NCI-H1092 (cell line): ENCODE results near the gene TMUB1.
"Not testable (repeated sequence)": the region's sequence is repeated elsewhere in the genome, so short reads cannot be mapped to it uniquely, and the experiment has no call there.

ENCODE experiments used
- DNase-seq: peaks from one replicate; lab custom pipeline; 2025; lab: John Stamatoyannopoulos, UW

TMUB1 gene

DNA sequence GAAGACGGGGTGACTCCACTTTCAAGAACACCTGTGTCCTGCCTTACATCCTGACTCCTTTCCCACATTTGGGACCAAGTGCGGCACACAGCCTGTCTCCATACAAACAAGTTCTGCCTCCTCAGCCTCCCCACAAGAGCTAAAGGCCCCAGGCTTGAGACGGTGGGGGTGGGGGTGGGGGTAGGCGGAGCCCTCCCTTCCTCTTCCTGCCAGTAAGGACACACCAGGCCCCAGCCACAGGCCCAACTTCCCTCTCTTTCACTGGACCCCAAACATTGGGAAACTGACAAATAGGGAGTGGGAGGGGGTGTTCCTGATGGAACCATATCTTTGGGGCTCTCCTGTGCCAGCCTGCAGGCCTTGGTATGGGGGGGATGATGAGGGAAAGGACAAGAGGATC is 30.2 kb downstream of the TMUB1 start:
- DNase-seq: no peak

DNA sequence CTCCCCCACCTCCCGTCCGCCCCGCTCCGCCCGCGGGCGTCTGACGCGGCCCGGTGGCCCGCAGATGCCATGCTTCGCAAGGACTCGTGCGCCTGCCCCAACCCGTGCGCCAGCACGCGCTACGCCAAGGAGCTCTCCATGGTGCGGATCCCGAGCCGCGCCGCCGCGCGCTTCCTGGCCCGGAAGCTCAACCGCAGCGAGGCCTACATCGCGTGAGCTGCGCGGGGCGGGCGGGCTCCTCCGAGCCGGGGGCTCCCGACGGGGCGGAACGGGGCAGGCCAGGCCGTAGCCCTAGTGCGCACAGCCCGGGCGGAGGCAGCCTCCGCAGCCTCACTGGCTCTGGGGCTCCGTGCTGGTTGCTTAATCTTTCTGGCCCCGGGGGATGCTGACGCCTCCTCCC is 32.2 kb downstream of the TMUB1 start:
- DNase-seq: no peak

DNA sequence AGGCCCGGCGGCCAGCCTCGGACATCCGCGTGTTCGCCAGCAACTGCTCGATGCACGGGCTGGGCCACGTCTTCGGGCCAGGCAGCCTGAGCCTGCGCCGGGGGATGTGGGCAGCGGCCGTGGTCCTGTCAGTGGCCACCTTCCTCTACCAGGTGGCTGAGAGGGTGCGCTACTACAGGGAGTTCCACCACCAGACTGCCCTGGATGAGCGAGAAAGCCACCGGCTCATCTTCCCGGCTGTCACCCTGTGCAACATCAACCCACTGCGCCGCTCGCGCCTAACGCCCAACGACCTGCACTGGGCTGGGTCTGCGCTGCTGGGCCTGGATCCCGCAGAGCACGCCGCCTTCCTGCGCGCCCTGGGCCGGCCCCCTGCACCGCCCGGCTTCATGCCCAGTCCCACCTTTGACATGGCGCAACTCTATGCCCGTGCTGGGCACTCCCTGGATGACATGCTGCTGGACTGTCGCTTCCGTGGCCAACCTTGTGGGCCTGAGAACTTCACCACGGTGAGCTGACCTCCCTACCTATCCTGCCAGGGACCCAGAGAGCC is 34.3 kb downstream of the TMUB1 start:
- DNase-seq: no peak

DNA sequence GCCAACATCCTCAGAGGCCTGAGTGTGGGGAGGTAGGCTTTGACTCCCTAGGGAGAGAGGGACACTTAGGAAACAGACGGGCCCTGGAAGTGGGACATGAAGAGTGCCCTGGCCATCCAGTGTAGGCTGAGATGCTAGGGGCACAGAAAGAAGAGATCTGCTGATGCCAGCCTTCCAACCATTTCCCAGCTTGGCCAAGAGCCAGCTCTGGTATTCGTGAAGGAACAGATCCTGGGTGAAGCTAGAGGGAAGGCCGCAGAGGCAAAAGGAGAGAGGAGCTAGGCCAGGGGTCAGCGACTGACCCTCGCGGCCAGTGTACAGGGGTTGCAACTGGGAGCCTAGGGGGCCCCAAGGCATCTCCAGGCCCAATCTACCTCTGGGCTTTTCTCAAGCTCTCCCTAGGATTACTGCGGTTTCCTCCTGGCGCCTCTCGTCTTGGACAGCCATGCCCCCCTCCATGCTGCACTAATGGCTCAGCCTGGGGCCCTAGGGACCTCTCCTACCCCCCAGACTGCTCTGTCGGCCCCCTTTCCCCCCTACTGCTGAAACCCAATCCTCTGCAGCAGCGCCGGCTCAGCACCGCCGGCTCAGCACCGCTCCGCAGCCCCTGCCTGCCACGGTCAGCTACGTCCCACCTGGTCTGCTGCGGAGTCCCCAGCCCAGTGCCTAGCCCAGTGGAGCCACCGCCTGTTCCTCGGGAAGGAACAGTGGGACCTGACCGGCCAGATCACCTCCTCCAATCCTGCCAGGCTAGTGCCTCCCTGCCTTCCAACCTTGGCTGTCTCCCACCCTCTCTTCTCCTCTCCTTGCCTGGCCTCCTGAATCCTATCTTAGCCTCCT is 35.1 kb downstream of the TMUB1 start, which contains the start of gene ASIC3:
TSS of gene ASIC3 (plus strand) at position 556 of the 840 bp plus-strand sequence. CDS start 355 bp downstream, outside the sequence.
- DNase-seq: no peak

DNA sequence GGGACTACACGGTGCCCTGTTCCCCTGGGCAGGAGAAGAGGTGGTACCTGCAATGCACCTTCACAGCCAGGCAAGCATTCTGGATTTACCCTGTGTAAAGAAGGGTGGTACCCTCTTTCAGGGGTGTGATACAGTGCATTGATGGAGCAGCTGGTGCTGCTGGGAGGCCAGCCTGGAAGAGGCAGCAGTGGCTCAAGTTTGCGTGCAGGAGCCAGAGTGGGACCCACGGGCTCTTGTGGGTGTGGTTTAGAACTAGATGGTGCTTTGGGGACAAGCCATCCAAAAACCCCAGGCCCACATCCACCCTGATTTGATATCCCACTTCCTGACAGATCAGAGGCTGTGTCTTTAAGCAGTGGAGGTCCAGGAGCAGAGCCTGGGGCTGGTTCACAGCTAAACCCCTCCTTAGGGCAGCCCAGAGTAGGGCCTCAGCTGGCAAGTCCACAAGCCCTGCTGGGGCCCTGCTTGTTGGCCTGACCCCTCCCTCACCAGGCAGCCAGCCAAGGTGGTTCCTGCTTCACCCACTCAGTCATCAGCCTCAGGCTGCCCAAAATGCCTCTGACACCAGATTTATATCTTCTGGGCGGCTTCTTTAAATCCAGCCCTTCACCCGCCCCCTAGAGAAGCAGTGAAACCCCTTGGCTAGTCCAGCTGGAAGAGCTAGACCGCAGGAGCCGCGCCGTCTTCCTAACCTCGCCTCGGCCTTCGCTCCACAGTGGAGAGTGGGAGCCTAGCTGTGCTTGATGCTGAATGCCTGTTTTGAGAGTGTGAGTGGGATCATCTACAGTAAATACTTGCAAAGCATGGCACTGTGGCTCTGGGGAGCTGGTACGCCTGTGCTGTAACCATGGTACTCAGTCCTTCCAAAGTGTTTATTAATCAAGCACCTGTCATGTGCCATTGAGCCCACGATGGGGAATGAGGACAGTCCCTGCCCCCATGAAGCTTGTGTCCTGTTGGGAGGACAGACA is 36.4 kb downstream of the TMUB1 start:
- no peak for DNase-seq

DNA sequence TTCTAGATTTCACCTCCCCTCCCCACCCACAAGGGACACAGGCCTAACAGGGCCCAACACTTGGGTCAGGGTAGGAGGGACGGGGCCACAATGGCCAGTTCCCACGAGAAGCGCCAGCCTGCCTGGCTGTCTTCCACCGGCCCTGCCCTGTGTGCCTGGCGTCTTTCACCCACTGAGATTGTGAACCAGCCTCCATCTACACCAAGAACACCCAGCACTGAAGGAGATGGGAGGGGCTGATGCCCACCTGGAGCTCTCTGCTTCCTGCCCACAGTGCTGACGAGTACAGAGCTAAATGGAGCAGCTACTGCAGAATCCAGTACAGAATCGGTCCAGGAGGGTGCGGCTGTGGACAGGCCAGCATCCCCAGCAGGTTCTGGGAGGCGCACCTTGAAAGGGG is 37.3 kb downstream of the TMUB1 start:
- DNase-seq: no peak

DNA sequence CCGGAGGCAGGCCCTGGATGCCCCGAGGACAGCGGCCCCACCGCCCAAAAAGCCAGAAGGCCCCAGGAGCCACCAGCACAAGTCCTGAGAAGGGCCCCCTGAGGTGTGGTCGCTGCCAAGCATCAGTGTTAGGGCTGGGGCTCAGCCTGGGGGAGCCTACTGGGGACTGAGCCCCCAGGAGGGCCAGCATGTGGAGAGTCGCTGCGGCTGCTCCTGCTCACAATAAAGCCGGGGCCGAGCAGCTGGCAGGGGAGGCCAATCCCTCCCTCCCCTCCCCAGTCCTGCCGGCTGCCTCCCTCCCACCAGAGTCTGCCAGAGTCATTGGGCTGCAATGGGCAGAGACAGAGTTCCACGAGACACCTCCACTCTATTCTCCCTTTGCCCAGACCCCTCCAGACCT is 38.0 kb downstream of the TMUB1 start:
- no peak for DNase-seq

DNA sequence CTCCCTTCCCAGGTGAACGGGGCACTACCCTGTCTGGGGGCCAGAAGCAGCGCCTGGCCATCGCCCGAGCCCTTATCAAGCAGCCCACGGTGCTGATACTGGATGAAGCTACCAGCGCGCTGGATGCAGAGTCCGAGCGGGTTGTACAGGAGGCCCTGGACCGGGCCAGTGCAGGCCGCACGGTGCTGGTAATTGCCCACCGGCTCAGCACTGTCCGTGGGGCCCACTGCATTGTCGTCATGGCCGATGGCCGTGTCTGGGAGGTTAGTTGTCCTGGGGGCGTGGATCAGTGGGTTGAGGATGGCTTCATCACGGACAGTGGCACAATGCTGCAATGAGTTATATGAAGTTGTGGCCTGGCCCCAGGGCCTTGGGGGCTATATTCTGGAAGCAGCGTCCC is 39.3 kb downstream of the TMUB1 start:
- DNase-seq: no peak

DNA sequence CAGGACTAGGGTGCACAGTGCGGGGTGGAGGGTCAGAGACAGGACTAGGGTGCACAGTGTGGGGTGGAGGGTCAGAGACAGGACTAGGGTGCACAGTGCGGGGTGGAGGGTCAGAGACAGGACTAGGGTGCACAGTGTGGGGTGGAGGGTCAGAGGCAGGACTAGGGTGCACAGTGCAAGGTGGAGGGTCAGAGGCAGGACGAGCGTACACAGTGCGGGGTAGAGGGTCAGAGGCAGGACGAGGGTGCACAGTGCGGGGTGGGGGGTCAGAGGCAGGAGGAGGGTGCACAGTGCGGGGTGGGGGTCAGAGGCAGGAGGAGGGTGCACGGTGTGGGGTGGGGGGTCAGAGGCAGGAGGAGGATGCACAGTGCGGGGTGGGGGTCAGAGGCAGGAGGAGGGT is 39.8 kb downstream of the TMUB1 start:
- not testable (repeated sequence) for DNase-seq

DNA sequence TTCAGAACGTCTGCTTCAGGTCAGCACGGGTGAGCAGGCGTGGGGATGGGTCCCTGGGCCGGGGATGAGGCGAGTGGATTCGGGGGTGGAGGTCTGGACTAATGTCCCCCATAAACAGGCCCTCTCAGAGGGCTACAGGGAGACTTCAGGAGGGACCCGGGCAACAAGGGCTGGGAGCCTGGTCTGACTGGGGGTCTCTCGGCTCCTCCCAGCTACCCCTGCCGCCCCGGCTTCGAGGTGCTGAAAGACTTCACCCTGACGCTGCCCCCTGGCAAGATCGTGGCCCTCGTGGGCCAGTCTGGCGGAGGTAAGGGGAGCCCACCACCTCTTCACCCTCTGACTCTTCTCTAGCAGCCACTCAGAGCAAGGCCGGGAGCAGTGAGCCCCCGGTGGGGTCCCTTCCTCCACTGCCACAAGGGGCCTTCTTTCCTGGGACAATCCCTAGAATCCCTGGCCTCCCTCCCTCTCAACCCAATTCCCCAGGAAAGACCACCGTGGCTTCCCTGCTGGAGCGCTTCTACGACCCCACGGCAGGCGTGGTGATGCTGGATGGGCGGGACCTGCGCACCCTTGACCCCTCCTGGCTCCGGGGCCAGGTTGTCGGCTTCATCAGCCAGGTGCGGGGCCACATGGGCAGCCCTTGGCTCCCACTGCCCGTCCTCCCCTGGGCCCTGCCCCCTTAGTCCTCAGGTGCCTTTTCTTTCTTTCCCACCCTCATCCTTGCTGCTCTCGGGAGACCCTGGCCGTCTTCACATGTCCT is 42.5 kb downstream of the TMUB1 start:
- DNase-seq: no peak

DNA sequence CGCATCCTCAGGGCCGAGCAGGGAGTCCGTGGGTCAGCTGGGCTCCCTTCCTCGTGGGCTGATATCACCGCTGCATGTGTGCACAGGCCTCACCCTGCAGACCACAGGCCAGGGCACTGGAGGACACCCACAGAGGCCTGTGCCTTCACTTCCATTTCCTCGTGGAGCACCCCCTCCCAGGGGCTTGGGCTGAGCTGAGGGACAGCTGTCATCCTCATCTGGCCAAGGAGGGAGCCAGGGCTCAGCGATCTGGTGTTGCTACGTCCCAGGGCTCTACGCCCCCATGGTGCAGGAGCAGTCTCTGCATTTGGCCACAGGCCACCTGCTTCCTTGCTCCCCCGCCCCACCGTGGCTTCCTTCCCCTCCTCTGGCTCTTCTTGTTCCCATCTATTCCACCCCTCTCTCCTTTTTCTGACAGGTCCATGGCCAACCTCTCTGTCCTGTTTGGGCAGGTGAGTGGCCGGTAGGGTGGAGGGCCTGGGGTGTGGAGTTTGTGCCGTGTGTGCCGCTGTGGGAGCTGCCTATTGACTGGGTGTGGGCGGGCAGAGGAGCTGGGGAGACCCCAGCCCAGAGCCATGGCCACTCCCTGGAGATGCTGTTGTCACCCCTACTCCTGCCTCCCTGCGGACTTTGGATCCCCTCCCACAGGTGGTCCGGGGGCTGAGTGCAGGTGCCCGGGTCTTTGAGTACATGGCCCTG is 43.3 kb downstream of the TMUB1 start:
- DNase-seq: no peak

DNA sequence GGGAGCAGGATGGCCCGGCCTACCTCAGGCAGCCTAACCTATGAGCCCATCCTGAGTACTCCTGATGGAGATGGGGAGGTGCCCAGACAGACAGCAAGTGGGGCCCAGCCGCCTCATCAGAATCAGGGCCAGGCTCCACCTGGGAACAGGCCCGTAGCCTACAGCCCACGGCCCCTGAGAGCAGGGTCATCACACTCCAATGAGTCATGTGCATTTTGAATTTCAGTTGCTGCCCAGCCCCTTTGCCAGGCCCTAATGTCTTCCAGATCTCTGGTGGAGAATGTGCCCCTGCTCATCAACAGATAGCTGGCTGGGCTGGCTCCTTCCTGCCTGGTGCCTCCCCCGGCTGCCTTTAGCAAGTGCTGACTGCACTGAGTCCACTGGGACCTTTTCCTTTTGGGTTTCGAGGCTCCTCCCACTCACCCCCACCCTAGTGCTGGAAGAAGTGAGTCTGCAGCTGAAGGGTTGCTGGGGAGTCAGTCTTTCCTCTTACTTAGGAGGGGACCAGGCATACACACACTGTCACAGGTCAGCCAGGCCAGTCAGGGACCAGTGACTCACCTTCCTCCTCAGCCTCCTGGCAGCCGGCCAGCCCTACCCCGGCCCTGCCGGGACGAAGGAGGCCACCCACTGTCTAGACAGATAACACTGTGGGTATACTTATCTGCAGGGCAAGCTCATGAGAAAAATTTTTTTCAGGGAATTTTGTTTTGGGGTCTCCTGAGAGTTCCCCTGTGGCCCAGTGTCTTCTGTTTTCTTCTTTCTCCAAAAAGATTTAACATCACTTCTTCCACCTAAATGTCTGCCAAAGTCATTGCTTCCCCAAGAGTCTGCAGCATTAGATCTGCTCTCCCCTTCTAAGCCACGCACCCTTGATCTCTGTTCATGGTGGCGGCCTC is 44.1 kb downstream of the TMUB1 start:
- no peak for DNase-seq

DNA sequence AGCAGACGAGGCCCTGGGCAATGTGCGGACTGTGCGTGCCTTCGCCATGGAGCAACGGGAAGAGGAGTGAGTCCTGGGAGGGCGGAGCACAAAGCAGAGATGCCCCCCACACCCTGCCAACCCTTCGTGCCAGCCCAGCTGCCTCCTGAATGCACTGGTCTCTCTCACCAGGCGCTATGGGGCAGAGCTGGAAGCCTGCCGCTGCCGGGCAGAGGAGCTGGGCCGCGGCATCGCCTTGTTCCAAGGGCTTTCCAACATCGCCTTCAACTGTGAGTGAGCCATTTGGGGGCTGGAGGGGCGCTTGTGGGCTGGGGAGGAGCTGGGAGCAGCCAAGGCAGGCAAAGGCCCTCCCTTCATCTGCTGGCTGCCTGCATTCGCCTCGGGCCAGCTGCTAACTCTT is 47.4 kb downstream of the TMUB1 start:
- no peak for DNase-seq

DNA sequence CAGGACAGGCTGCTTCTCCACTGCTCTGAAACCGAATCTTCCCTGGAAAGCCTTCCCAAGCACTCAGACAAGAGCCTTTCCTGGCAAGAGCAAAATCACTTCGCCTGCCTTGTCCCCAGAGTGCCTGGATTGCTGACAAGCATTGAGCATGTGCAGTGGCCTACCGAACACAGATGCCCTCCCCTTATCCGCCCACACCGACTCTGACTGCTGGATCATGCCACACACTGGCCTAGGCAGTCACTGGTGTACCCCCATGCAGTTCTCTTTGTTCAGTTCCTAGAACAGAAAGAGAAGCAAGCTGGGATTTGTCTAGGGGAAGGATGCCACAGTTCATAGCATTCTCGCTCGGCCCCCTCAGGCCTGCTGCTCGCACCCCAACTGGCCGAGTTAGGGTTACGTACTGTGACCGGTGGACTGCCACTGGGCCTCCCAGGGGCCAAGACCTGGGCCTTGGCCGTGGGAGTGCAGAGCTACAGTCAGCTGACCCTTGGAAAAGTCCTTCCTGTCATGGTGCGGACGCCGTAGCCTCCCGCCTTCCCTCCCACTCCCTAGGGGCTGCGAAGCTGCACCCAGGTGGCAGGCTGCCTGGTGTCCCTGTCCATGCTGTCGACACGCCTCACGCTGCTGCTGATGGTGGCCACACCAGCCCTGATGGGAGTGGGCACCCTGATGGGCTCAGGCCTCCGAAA is 48.1 kb downstream of the TMUB1 start:
- DNase-seq: no peak

DNA sequence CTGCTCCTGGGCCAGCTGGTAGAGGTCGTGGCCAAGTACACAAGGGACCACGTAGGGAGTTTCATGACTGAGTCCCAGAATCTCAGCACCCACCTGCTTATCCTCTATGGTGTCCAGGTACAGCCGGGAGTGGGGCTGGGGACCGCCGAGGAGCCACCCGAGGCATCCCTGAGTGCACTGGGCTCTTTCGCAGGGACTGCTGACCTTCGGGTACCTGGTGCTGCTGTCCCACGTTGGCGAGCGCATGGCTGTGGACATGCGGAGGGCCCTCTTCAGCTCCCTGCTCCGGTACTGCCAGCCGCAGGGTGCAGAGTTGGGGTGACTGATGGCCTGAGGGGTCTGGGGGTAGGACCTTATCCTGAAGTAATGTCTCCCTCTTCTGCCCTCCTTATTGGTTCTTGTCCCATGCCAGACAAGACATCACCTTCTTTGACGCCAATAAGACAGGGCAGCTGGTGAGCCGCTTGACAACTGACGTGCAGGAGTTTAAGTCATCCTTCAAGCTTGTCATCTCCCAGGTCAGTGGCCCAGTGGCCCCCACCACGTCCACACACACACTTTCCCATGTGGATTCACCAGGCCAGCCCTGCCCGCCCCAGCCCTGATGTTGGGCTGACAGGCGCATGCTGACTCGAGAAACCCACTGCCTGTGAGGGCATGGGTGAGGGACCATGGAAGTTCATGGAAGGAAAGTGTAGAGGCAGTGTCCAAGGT is 48.8 kb downstream of the TMUB1 start:
- DNase-seq: no peak

DNA sequence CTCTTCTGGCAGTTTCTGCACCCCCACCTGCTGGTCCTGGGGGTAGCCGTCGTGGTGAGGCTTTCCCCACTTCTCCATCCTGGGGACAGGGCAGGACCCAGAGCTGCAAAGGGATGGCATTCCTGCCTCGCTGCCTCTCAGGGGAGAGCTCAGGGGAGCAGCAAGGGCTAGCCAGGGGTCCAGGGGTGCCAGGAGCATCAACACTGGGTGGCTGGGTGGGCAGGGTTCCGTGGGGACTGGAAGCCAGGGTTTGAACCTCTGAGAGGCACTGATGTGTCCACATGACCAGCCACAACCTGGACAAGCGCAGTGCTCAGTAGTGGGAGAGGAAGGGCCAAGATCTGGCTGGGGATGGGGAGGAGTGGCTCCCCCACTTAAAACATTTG is 49.4 kb downstream of the TMUB1 start:
- DNase-seq: no peak

DNA sequence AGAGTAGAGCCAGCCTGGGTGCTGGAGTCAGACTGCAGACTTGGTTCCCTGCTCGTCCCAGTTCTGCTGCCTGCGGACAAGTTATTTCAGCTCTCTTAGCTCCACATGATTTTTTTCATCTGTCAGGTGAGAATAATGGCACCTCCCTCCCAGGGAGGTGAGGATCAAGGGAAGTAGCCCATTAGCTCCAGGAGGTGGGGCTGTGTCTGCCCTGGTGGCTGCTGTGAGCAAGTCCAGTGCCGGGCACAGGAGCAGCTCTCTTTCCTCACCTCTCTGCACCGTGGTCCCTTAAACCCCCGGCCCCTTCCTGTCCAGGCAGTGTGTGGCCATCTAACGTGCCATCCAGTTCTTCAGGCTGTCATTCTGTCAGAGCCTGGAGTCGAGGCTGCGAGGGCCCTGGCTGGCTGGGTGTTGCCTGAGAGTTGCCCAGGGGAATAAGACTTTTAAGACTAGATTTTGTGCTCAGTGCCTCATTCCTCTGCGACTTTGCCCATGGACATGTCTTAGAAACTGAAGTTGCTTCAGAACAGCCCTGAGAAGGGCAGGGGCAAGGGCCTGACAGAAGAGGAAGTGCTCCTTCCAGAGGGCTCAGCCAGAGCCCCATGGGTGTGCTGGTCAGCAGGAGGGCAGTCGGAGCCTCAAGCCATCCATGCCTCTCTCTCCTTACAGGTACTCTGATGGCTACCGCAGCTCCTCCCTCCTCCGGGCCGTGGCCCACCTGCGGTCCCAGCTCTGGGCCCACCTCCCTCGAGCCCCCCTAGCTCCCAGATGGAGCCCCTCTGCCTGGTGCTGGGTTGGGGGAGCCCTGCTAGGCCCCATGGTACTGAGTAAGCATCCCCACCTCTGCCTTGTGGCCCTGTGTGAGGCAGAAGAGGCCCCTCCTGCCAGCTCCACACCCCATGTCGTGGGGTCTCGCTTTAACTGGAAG is 50.1 kb downstream of the TMUB1 start:
- no peak for DNase-seq
